Transverse colon (tissue), 3 donors: Measurements from ENCODE around the gene MCCC2.

Experiments
- CTCF ChIP-seq, 5 experiments: fragments of 200-600 bp in 3 of 5; fragments of 450-650 bp in 2 of 5; sonication (generic) in 3 of 5; IDR thresholded peaks; 1 replicate in 2 of 5; 2 replicates in 3 of 5; pipeline ENCODE4 v1.5.1; 2016 to 2017; ENCODE audit warnings: antibody characterized with exemption in 5 of 5, inconsistent platforms in 3 of 5, mild to moderate bottlenecking in 2 of 5, moderate library complexity in 1 of 5
- EP300 ChIP-seq: sonication (generic); formaldehyde crosslinking; IDR thresholded peaks from one replicate; pipeline ENCODE4 v1.6.1; 2017; ENCODE audit warnings: antibody characterized with exemption, low read depth
- POLR2A ChIP-seq: fragments of 450-650 bp; IDR thresholded peaks from one replicate; pipeline ENCODE4 v1.6.1; 2016; ENCODE audit warnings: antibody characterized with exemption, mild to moderate bottlenecking, moderate library complexity

- TF ChIP-seq CTCF (IDR thresholded peaks at IDR 0.05) (no peak), POLR2A (no peak), EP300 (no peak)
These were observed 108.5 kb downstream of the MCCC2 start for GRCh38 chr5:71695595-71695994.
